Stimulated activated CD4-positive, alpha-beta T cell treated with anti-CD3 and anti-CD28 coated beads, TNF-alpha, amount 100 ng/mL, for 48 hours (primary cell): Measurements from ENCODE around the gene AKIRIN1.
"Not testable (repeated sequence)": the region's sequence is repeated elsewhere in the genome, so short reads cannot be mapped to it uniquely, and the experiment has no call there.

ENCODE experiments used
- DNase-seq, 3 donors: peaks; one replicate each; pipeline ENCODE4 v3.0.0-alpha.2; 2020; ENCODE audit warnings: low read depth in 3 of 3

AKIRIN1 gene

DNA sequence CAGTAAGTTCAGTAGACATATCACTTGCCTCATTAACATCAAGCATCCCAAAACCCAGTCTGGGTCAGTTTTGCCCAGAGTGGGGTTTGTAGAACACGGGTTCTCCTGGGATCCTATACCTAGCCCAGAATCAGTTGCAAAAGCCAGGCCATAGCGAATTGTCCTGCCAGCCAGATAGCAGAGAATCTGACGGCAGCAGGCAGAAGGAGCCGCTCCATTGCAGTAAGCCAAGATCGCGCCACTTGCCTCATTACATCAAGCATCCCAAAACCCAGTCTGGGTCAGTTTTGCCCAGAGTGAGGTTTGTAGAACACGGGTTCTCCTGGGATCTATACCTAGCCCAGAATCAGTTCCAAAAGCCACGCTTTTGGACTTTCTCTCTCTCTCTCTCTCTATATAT, 54.2 kb downstream of the AKIRIN1 start:
- DNase-seq, result no peak

DNA sequence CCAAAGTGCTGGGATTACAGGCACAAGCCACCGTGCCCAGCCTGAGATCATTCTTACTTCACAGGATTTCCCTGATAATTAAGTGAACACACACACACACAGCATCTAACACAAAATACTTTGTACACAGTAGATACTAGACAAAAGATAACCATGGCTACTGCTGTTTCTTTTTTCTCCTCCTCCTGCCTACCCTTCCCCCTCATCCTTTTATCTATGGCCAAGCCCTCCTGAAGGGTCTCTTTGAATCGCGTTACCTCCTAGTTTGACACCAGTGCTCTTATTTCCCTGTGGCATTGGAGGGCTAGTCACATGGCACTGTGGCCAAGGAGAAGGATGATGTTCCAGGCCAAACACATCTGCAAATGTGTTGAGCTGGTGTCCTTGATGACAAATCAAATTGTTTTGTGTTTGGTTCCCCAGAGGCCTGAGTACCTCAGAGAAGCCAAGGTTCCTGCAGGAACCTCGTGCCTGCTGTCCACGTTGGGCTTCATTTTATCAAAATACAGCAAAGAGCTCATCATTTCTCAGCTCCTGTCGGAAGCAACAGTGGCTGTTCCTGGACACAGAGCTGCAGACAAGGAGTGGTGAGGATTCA, 55.6 kb downstream of the AKIRIN1 start:
- DNase-seq, result no peak

DNA sequence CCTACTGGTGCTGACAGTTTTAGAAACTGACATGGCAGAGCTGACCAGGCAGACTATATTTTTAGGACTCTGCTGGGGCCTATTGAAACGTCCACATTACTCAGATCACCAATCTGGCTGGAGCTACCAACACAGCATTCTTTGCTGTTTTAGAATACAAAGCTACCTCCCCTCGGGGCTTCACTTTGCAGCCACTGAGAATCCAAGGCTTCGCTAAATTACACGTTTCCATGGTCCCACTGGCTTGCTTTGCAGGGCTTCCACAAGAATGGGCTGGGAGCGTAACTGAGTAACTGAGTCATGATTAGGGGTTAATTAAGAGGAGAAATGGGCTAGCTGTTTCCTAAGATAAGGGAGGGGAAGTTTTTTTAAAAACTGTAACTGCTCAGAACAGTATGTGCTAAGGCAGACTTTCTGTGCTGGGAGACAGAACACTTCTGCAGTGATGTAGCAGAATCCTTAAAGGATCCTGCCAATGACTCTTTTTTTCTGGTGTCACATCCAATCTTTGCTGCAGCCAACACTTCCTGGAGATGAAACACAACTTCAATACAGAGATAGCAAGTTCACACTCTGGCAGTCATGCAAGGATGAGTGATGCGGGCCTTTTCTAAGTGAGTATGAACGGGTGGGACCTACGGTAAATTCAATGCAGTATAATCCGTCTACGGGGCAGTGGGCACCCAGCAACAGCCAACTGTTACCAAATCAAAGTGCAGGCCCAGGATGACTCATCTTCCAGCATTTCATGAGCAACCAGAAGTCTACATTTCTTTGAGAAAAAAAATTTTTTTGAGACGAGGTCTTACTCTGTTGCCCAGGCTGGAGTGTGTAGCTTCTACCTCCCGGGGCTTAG, 56.5 kb downstream of the AKIRIN1 start:
- no peak for DNase-seq

DNA sequence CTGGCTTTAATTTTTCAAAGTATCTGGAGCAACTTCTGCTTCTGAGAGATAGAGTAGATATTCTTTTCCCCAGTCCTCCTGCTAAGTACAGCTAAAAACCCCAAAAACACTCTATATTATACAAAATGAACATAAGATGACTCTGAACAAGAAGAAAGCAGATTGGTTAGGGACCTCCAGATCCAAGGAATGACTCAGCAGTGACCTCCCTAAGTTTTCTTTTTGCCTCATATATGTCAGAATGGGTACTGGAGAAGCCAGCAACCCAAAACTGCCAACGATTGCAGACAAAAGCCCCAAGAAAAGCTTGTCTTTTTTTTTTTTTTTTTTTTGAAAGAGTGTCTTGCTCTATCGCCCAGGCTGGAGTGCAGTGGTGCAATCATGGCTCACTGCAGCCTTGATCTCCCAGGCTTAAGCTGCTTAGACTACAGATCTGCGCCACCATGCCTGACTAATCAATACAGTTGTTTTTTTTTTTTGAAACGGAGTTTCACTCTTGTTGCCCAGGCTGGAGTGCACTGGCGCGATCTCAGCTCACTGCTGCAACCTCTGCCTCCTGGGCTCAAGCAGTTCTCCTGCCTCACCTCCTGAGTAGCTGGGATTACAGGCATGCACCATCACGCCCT, 57.8 kb downstream of the AKIRIN1 start:
- DNase-seq, result no peak

DNA sequence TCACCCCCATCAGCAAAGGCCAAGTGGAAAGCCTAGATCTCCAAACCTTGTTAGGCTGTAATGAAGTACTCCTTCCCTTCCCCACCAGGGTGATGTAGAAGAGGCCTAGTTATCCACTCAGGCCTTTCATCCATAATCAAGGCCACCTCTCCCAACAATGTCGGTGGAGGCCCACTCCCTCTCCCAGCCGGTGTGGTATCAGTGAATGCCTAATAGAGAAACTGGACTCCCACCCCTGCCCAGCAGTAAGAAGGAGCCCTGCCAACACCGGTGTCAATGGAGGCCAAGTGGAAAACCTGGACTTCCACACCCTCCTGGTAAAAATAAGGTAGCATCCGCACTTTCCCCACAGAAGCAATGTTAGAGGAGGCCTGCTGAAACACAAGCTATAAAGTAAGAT, 58.9 kb downstream of the AKIRIN1 start:
- DNase-seq, result no peak

DNA sequence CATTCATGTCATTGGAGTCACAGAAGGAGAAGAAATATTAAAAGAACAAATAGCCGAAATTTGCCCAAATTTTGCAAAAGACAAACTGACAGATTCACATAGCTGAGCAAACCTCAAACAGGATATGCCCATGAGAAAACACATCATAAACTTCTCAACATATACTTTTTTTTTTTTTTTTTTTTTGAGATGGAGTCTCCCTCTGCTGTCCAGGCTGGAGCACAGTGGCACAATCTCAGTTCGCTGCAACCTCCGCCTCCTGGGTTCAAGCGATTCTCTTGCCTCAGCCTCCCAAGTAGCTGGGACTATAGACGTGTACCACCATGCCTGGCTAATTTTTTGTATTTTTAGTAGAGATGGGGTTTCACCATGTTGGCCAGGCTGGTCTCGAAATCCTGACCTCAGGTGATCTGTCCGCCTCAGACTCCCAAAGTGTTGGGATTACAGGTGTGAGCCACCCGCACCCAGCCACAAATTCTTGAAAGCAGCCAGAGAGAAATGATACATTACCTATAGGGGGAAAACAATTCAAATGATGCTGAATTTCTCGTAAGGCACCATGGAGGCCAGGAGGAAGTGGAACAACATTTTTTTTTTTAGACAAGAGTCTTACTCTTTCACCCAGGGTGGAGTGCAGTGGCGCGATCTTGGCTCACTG, 60.2 kb downstream of the AKIRIN1 start:
- not testable (repeated sequence) for DNase-seq

DNA sequence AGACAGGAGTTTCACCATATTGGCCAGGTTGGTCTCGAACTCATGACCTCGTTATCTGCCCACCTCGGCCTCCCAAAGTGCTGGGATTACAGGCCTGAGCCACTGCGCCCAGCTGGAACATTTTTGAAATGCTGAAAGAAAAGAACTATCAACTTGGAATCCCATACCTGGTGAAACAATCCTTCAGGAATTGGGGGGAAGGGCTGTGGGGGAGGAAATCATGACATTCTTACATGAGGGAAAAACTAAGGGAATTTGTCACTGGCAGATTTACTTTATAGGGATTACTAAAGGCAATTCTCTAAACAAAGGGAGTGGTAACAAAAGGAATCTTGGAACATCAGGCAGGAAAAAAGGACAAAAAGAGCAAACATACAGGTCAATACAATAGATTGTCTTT, 60.9 kb downstream of the AKIRIN1 start:
- no peak for DNase-seq

DNA sequence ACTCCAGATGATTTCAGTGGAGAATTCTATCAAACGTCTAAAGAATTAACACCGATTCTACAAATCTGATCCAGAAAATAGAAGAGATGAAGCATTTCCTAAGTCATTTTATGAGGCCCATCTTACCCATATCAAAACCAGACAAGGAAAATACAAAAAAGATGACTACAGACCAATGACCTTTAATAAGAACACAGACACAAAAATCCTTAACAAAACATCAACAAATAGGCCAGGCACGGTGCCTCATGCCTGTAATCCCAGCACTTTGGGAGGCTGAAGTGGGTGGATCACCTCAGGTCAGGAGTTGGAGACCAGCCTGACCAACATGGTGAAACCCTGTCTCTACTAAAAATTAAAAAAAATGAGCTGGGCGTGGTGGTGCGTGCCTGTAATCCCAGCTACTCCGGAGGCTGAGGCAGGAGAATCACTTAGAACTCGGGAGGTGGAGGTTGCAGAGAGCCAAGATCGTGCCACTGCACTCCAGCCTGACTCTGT, 64.2 kb downstream of the AKIRIN1 start:
- DNase-seq, result not testable (repeated sequence)
